Gastrocnemius medialis (tissue), 4 donors: Measurements from ENCODE around the gene PCDHA2.
"Not testable (repeated sequence)": the region's sequence is repeated elsewhere in the genome, so short reads cannot be mapped to it uniquely, and the experiment has no call there.

ENCODE experiments used
- POLR2A ChIP-seq, 2 donors: fragments of 450-650 bp; IDR thresholded peaks; one replicate each; pipeline ENCODE4 v1.6.1; 2017; ENCODE audit warnings: antibody characterized with exemption in 2 of 2, mild to moderate bottlenecking in 2 of 2, moderate library complexity in 2 of 2
- TF ChIP-seq, protein P1 (sequence below), 5 experiments: fragments of 450-650 bp in 3 of 5; fragments of 200-600 bp in 2 of 5; sonication (generic) in 2 of 5; IDR thresholded peaks in 4 of 5; conservative IDR thresholded peaks in 1 of 5; 1 replicate in 4 of 5; 2 replicates in 1 of 5; pipeline ENCODE4 v1.5.1; 2016 to 2019; ENCODE audit warnings: antibody characterized with exemption in 5 of 5, mild to moderate bottlenecking in 3 of 5, moderate library complexity in 3 of 5

DNA sequence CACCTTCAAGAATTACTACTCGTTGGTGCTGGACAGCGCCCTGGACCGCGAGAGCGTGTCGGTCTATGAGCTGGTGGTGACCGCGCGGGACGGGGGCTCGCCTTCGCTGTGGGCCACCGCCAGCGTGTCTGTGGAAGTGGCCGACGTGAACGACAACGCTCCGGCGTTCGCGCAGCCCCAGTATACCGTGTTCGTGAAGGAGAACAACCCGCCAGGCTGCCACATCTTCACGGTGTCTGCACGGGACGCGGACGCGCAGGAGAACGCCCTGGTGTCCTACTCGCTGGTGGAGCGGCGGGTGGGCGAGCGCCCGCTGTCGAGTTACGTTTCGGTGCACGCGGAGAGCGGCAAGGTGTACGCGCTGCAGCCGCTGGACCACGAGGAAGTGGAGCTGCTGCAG is 28.3 kb downstream of the PCDHA2 start:
- TF ChIP-seq, protein P1, sequence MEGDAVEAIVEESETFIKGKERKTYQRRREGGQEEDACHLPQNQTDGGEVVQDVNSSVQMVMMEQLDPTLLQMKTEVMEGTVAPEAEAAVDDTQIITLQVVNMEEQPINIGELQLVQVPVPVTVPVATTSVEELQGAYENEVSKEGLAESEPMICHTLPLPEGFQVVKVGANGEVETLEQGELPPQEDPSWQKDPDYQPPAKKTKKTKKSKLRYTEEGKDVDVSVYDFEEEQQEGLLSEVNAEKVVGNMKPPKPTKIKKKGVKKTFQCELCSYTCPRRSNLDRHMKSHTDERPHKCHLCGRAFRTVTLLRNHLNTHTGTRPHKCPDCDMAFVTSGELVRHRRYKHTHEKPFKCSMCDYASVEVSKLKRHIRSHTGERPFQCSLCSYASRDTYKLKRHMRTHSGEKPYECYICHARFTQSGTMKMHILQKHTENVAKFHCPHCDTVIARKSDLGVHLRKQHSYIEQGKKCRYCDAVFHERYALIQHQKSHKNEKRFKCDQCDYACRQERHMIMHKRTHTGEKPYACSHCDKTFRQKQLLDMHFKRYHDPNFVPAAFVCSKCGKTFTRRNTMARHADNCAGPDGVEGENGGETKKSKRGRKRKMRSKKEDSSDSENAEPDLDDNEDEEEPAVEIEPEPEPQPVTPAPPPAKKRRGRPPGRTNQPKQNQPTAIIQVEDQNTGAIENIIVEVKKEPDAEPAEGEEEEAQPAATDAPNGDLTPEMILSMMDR (IDR thresholded peaks at IDR 0.05 in 4 of 5, conservative IDR thresholded peaks at IDR 0.05 in 1 of 5): not testable (repeated sequence)
- TF ChIP-seq POLR2A (IDR thresholded peaks at IDR 0.05): not testable (repeated sequence)
